GM12892 (cell line): ENCODE data around the gene PEX5.

Experiments
- POLR2A ChIP-seq: IDR thresholded peaks from 2 replicates; pipeline ENCODE4 v1.6.1; 2011; ENCODE audit warnings: low read depth, low read length, control low read depth
- POLR2AphosphoS5 ChIP-seq: IDR thresholded peaks from 2 replicates; pipeline ENCODE4 v1.6.1; 2011; ENCODE audit warnings: low read depth, low read length, control low read depth
- TAF1 ChIP-seq: IDR thresholded peaks from 2 replicates; pipeline ENCODE4 v1.6.1; 2011; ENCODE audit warnings: low read depth, mild to moderate bottlenecking, control low read depth, low read length, borderline replicate concordance

DNA sequence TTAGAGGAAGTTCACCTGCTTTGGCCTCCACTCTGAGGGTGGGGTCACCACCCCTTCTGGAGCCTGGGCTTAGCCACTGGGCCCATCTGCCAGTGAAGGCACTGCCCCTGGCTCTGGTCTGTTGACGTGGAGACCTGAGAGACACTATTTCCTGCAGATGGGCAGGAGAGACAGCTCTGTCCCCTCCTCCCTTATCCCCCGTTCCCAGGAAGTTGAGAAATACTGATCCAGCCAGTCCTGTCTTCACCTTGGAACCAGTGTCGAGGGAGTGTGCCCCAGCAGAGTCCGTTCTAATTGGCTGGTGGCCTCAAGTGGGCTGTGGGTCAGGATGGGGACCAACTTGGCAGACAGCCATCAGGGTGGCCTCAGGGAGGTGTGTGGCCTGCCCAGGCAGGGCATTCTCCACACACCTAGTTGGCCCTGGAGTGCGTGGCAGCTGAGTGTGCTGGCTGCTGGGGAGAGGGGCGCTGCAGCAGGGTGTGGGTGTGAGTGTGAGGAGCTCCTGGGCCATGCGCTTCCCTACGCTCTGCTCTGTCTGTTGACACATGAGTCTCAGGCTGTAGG is 33.9 kb upstream of the PEX5 start:
- TF ChIP-seq POLR2A (no peak), POLR2AphosphoS5 (no peak), TAF1 (no peak)
